ENCODE data around the gene VEPH1.
A peak's percentile ranks its signal among the peaks of the same experiment; 100 is the strongest.

The VEPH1 gene

DNA sequence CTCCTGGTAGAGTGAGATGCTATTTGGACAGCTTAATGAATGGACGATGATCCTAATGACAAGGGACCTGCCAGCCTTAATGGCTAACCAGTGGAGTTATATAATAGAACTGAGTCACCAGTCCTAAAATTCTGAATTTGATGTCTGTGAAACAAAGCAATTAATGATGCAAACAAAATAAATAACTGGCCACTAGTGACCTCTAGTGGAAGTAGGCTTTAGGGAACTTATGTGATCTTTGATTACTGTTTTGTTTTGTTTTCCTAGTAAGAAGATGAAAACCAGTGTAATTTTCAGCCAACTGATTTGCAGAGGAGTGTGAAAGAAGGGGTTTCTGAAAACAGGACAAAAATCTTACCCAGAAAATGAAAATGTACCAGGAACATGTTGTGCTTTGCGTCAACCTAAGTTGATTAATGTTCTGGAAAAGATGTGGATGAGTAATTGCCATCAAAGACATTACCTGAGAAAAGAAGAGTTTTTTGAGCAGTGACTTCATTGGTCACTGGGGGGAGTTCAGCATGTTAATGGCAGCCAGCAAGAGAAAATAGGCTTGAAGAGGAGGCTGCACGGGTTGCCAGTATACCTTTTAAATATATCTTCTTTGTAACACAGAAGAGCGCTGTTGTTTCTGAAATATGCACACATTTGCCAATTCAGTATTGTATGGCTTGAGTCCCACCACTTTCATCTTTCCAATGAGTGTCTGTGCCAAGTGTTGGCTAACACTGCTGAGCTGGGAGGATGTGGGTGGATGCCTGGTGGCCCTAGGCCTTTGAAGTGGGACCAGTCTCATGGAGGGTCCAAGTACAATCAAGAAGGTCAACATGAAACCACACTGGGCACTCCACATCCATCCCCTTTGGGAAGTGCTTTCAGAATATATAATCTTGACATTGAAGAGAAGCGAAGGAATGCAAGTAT, 9.3 kb downstream of the VEPH1 start:
- Histone ChIP-seq H3K27ac (replicated peaks) (no peak overlapping the region), H3K4me3 (replicated peaks; ENCODE audit: insufficient read depth, low read length) (no peak overlapping the region), H3K27me3 (ENCODE audit: insufficient read depth, poor library complexity, severe bottlenecking) (peaks cover 2% of the 10 kb centered on the region)
- TF ChIP-seq, protein P1, sequence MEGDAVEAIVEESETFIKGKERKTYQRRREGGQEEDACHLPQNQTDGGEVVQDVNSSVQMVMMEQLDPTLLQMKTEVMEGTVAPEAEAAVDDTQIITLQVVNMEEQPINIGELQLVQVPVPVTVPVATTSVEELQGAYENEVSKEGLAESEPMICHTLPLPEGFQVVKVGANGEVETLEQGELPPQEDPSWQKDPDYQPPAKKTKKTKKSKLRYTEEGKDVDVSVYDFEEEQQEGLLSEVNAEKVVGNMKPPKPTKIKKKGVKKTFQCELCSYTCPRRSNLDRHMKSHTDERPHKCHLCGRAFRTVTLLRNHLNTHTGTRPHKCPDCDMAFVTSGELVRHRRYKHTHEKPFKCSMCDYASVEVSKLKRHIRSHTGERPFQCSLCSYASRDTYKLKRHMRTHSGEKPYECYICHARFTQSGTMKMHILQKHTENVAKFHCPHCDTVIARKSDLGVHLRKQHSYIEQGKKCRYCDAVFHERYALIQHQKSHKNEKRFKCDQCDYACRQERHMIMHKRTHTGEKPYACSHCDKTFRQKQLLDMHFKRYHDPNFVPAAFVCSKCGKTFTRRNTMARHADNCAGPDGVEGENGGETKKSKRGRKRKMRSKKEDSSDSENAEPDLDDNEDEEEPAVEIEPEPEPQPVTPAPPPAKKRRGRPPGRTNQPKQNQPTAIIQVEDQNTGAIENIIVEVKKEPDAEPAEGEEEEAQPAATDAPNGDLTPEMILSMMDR (IDR thresholded peaks at IDR 0.05; ENCODE audit: insufficient read depth, low read length): peak; percentile 52
- no peak for TF ChIP-seq SPI1 (IDR thresholded peaks at IDR 0.05; ENCODE audit: borderline replicate concordance, low read depth)
- TF ChIP-seq, protein P2, sequence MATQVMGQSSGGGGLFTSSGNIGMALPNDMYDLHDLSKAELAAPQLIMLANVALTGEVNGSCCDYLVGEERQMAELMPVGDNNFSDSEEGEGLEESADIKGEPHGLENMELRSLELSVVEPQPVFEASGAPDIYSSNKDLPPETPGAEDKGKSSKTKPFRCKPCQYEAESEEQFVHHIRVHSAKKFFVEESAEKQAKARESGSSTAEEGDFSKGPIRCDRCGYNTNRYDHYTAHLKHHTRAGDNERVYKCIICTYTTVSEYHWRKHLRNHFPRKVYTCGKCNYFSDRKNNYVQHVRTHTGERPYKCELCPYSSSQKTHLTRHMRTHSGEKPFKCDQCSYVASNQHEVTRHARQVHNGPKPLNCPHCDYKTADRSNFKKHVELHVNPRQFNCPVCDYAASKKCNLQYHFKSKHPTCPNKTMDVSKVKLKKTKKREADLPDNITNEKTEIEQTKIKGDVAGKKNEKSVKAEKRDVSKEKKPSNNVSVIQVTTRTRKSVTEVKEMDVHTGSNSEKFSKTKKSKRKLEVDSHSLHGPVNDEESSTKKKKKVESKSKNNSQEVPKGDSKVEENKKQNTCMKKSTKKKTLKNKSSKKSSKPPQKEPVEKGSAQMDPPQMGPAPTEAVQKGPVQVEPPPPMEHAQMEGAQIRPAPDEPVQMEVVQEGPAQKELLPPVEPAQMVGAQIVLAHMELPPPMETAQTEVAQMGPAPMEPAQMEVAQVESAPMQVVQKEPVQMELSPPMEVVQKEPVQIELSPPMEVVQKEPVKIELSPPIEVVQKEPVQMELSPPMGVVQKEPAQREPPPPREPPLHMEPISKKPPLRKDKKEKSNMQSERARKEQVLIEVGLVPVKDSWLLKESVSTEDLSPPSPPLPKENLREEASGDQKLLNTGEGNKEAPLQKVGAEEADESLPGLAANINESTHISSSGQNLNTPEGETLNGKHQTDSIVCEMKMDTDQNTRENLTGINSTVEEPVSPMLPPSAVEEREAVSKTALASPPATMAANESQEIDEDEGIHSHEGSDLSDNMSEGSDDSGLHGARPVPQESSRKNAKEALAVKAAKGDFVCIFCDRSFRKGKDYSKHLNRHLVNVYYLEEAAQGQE (IDR thresholded peaks at IDR 0.05; ENCODE audit: insufficient replicate concordance, low read depth): no peak
- TF ChIP-seq GABPA (IDR thresholded peaks at IDR 0.05; ENCODE audit: low read depth): no peak
- no peak for TF ChIP-seq POLR2AphosphoS5 (IDR thresholded peaks at IDR 0.05; ENCODE audit: low read depth)
- DNase-seq (ENCODE audit: low read depth in 1 of 2, low spot score in 1 of 2): no peak

DNA sequence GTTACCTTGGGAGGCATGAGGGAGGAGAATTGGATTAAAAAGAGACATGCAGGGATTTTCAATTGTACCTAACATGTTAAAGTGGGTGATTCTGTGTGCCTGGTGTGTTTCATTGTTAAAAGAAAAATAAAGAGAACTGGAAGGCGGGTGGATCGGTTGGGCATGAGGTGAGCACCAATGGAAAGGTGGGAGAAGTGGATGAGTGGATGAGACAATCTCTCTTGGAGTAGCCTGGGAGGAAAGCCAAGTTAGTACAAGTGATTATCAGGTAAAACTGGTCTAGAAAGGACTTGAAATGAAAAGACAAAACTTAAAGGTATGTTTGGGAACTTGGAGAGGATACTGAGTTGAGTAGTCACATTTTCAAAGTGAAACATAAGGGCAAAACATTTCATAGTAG, 12.1 kb downstream of the VEPH1 start:
- Histone ChIP-seq H3K4me3 (replicated peaks; ENCODE audit: insufficient read depth, low read length) (no peak overlapping the region), H3K27me3 (ENCODE audit: insufficient read depth, poor library complexity, severe bottlenecking) (no peaks in the 10 kb centered on the region), H3K27ac (replicated peaks) (no peak overlapping the region)
- DNase-seq (ENCODE audit: low read depth in 1 of 2, low spot score in 1 of 2): no peak
- TF ChIP-seq POLR2AphosphoS5 (IDR thresholded peaks at IDR 0.05; ENCODE audit: low read depth) (no peak), SPI1 (IDR thresholded peaks at IDR 0.05; ENCODE audit: borderline replicate concordance, low read depth) (no peak), GABPA (IDR thresholded peaks at IDR 0.05; ENCODE audit: low read depth) (no peak)
- TF ChIP-seq, protein P2 (IDR thresholded peaks at IDR 0.05; ENCODE audit: insufficient replicate concordance, low read depth): no peak
- TF ChIP-seq, protein P1 (IDR thresholded peaks at IDR 0.05; ENCODE audit: insufficient read depth, low read length): no peak

DNA sequence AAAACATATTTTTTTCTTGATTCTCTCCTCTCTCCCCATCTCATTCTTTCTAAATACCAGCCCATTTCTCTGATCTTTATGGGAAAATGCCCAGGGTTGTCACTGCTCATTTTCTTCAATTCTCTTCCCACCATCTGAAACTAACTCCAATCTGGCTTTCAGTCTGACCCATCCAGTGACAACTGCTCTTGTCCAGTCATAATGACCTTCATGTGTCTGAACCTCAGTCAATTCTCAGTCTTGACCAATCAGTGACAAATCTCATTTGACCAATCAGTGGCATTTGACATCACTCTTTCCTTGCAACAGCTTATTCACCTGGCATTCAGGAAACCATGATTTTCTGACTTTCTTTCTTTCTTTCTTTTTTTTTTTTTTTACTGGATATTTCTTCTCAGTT, 15.1 kb downstream of the VEPH1 start:
- no peak overlapping the region for H3K4me3 ChIP-seq (replicated peaks; ENCODE audit: insufficient read depth, low read length)
- TF ChIP-seq, protein P1 (IDR thresholded peaks at IDR 0.05; ENCODE audit: insufficient read depth, low read length): no peak
- TF ChIP-seq SPI1 (IDR thresholded peaks at IDR 0.05; ENCODE audit: borderline replicate concordance, low read depth) (no peak), POLR2AphosphoS5 (IDR thresholded peaks at IDR 0.05; ENCODE audit: low read depth) (no peak), GABPA (IDR thresholded peaks at IDR 0.05; ENCODE audit: low read depth) (no peak)
- TF ChIP-seq, protein P2 (IDR thresholded peaks at IDR 0.05; ENCODE audit: insufficient replicate concordance, low read depth): no peak
- no peaks in the 10 kb centered on the region for H3K27me3 ChIP-seq (ENCODE audit: insufficient read depth, poor library complexity, severe bottlenecking)
- no peak for DNase-seq (ENCODE audit: low read depth in 1 of 2, low spot score in 1 of 2)
- H3K27ac ChIP-seq (replicated peaks): no peak overlapping the region
